Adipocyte (in vitro differentiated cells): ENCODE results near the gene CCDC91.
A peak's percentile ranks its signal among the peaks of the same experiment; 100 is the strongest.

ENCODE experiments used
- DNase-seq: peaks from one replicate; pipeline ENCODE4 v3.0.0-alpha.2; 2015; ENCODE audit warnings: low read depth
- H3K27me3 ChIP-seq: replicated peaks from 2 replicates; pipeline ENCODE4 v1.7.0; 2013; ENCODE audit warnings: mild to moderate bottlenecking, low read length, moderate library complexity; ENCODE audit not compliant: control insufficient read depth, insufficient read depth
- H3K36me3 ChIP-seq: 2 replicates; pipeline ENCODE4 v1.7.0; 2013; ENCODE audit warnings: low read length, mild to moderate bottlenecking, moderate library complexity; ENCODE audit not compliant: control insufficient read depth, insufficient read depth, severe bottlenecking
- H3K4me1 ChIP-seq: 2 replicates; pipeline ENCODE4 v1.7.0; 2013; ENCODE audit warnings: mild to moderate bottlenecking, low read length, moderate library complexity; ENCODE audit not compliant: control insufficient read depth, insufficient read depth
- H3K4me3 ChIP-seq: 2 replicates; pipeline ENCODE4 v1.7.0; 2013; ENCODE audit warnings: mild to moderate bottlenecking, low read length, moderate library complexity
- H3K9ac ChIP-seq: 2 replicates; pipeline ENCODE4 v1.7.0; 2013; ENCODE audit warnings: mild to moderate bottlenecking, low read length, moderate library complexity
- H3K9me3 ChIP-seq: 2 replicates; pipeline ENCODE4 v1.7.0; 2013; ENCODE audit warnings: mild to moderate bottlenecking, low read length, moderate library complexity; ENCODE audit not compliant: control insufficient read depth

CCDC91 gene

DNA sequence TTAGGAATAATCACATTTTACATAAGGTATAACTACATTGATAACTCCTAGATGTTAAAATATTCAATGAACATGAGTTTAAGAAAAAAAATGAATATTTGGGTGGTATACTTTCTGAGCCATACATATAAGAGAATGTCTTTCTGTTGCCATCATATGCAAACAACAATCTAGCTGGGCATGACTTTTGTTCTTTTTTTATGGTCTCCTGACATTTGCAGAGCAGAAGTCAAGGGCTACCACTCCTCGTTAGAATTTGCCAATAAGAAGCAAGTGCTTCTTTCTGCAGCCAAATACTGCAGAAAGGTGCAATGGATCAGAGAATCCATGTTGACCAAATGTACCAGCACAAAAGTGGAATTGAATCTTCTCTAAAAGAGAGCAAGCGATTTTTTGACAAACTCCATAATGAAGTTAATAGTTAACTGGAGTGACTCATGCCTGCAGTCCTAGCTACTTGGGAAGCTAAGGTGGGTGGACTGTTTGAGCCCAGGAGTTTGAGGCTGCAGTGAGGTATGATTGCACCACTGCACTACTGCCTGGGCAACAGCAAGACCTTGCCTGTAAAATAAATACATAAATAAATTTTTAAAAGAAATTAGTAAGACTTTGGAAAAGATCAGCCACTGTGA lies 25.5 kb upstream of the CCDC91 start:
- Histone ChIP-seq H3K9me3 (no peaks in the 10 kb centered on the region), H3K36me3 (no peaks in the 10 kb centered on the region), H3K4me1 (no peaks in the 10 kb centered on the region), H3K4me3 (no peak overlapping the region), H3K27me3 (no peaks in the 10 kb centered on the region), H3K9ac (no peak overlapping the region)
- DNase-seq, result no peak

DNA sequence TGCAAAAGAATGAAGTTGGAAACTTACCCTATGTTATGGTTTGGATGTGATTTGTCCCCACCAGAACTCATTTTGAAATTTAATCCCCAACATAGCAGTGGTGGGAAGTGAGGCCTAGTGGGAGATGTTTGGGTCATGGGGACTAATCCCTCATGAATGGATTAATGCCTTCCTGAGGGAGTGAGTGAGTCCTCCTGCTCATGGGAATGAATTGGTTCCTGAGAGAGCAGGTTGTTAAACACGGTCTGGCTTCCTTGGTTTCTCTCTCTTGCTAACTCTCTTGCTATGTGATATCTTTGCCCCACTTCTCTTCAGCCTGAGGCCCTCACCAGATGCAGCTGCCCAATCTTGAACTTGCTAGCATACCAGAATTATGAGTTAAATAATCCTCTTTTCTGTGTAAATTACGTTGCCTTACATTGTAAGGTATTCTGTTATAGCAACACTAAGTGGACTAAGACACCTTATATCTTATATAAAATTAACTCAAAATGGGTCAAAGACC lies 22.2 kb upstream of the CCDC91 start:
- Histone ChIP-seq H3K4me3 (no peak overlapping the region), H3K36me3 (no peaks in the 10 kb centered on the region), H3K9me3 (no peaks in the 10 kb centered on the region), H3K4me1 (no peaks in the 10 kb centered on the region), H3K27me3 (no peaks in the 10 kb centered on the region), H3K9ac (no peak overlapping the region)
- DNase-seq, result no peak

DNA sequence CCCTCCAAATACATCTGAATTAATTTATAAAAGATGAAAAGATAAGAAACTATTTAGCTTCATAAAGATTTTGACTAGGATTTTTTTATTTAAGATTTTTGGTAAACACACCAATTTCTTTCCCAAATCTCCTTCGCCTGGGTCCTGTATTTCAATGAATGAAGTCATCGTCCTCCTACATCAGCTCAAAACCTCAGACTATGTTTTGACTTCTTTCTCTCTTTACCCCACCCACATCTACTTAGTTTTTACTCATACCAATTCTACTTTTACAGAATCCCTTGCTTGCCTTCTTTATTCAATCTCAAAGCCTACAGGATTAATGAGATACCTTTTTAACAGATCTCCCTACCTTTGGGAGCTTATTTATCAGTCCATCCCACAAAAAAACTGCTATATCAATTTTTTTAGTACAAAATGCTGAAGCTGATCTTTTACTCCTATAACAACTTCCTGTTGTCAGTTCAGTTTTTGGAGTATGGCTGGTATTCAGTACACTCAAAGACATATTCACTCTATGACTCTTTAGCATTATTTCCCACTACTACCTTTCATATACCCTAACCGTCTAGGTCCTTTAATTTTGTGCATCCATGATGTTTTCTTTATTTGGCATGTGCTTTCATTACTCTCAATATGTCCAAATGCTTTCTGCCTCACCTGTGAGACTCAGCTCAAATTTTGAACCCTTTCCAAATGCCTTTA lies 18.7 kb upstream of the CCDC91 start:
- Histone ChIP-seq H3K9ac (no peak overlapping the region), H3K4me3 (no peak overlapping the region), H3K4me1 (no peaks in the 10 kb centered on the region), H3K27me3 (no peaks in the 10 kb centered on the region), H3K9me3 (no peaks in the 10 kb centered on the region), H3K36me3 (no peaks in the 10 kb centered on the region)
- no peak for DNase-seq

DNA sequence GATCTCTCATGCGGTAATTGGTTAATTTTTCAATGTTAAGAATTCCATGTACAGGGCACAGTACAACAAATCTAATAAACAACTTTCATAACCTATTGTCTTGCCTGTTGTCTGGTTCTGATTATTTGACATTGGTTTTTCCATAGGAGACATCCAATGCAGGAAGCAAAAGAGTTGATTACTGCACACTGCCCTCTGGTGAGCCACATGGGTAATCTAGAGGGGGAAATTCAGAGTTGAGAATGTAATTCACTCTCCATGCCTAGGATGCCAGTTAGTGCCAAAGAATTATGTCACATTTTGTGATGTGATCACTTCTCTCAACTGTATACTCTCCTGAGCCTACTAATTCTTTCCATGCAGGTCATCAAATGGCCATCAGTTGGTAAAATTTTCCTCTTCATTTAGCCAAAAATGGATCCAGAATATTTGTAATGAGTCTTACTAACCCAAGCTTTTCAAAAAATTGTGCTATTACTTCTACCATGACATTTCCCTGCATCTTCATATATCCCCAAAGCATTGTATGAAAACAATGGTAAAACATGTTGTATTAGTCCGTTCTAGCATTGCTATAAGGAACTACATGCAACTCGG lies 17.7 kb upstream of the CCDC91 start:
- no peak overlapping the region for H3K4me3 ChIP-seq
- no peaks in the 10 kb centered on the region for H3K27me3 ChIP-seq
- no peaks in the 10 kb centered on the region for H3K36me3 ChIP-seq
- DNase-seq, result peak; percentile 83
- no peaks in the 10 kb centered on the region for H3K9me3 ChIP-seq
- no peak overlapping the region for H3K9ac ChIP-seq
- H3K4me1 ChIP-seq, result no peaks in the 10 kb centered on the region

DNA sequence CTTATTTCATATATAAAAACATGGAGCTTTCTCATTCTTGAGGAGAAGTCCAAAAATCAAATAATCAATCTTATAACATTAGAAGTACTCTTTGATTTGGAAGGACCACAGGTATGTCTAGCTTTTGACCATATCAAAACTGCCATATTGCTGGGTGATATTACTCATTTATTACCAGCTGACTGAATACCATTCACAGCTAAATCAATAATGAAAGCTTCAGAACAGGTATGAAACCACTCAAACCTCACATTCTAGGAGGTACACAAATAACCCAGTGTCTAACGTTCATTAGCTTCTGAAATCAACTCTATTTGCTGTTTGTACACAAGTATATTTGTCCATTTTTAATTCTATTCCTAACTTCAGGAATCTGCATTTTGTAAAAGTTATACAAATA lies 16.8 kb upstream of the CCDC91 start:
- Histone ChIP-seq H3K36me3 (no peaks in the 10 kb centered on the region), H3K4me1 (no peaks in the 10 kb centered on the region), H3K9ac (no peak overlapping the region), H3K4me3 (no peak overlapping the region), H3K9me3 (no peaks in the 10 kb centered on the region), H3K27me3 (no peaks in the 10 kb centered on the region)
- DNase-seq, result no peak

DNA sequence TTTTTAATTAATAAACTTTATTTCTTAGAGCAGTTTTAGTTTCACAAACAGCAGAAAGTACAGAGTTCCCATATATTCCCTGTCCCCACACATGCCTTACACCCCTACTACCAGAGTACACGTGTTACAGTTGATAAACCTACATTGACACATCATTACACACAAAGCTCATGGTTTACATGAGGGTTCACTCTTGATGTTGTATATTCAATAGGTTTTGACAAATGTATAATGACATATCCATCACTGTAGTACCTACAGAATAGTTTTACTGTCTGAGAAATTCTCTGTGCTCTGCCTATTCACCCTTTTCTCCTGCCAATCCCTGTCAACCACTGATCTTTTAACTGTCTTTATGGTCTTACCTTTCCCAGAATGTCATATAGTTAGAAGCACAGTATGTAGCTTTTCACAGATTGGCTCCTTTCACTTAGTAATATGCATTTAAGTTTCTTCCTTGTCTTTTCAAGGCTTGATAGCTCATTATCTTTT lies 15.1 kb upstream of the CCDC91 start:
- Histone ChIP-seq H3K4me3 (no peak overlapping the region), H3K4me1 (no peaks in the 10 kb centered on the region), H3K36me3 (no peaks in the 10 kb centered on the region), H3K27me3 (no peaks in the 10 kb centered on the region), H3K9me3 (no peaks in the 10 kb centered on the region), H3K9ac (no peak overlapping the region)
- no peak for DNase-seq

DNA sequence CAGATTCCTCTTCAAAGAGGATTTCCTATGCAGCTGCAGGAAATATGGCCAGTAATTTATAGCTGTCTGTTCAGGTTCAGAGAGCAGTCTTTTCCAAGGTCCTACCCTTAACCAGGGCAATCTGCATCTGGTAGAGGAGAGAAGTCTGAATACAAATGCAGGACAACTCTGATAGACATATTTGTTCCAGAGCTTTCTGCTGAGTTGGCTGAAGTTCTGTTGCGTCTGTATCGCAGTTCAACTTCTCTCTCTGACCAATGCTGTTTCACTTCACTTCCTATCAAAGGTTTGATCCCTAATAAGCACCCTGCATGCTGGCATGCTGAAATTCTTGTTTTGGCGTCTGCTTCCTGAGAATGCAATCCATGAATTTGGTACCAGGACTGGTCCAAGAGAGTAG lies 14.0 kb upstream of the CCDC91 start:
- Histone ChIP-seq H3K36me3 (no peaks in the 10 kb centered on the region), H3K27me3 (no peaks in the 10 kb centered on the region), H3K4me1 (no peaks in the 10 kb centered on the region), H3K4me3 (no peak overlapping the region), H3K9ac (no peak overlapping the region), H3K9me3 (no peaks in the 10 kb centered on the region)
- DNase-seq, result no peak

DNA sequence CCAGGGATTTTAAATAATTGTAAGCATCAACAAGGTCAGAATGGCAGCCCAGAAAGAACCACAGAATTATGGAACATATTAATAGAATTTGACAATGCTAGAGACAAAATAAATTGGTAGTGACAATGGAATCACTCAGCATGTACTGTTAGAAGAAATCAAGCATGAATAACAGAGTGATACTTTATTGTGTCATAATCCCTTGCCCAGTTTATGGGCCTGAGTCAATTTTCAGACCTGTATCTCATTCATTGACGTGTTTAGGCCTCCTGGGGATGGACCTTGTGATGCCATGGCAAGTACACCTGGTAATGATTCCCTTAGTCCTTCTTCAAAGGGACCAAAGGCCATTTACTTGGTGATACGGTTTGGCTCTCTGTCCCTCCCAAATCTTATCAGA lies 12.8 kb upstream of the CCDC91 start:
- H3K4me3 ChIP-seq, result no peak overlapping the region

DNA sequence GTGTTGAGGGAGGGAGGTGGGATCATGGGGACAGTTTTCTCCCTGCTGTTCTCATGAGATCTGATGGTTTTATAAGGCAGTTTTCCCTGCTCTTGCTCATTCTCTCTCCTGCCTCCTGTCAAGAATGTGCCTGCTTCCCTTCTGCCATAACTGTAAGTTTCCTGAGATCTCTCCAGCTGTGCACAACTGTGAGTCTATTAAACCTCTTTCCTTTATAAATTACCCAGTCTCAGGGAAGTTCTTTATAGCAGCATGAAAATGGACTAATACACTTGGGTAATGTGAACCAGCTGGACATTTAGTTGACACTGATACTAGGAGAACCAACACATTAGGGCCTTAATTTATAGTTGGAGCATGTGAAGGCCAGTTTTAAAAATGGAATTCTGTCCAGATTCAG lies 12.4 kb upstream of the CCDC91 start:
- Histone ChIP-seq H3K36me3 (no peaks in the 10 kb centered on the region), H3K27me3 (no peaks in the 10 kb centered on the region), H3K4me3 (no peak overlapping the region), H3K4me1 (no peaks in the 10 kb centered on the region), H3K9me3 (no peaks in the 10 kb centered on the region), H3K9ac (no peak overlapping the region)
- DNase-seq, result no peak

More for the DNA sequence above, 12.8 kb upstream of the CCDC91 start:
- DNase-seq, result no peak
- Histone ChIP-seq H3K9ac (no peak overlapping the region), H3K27me3 (no peaks in the 10 kb centered on the region), H3K4me1 (no peaks in the 10 kb centered on the region), H3K9me3 (no peaks in the 10 kb centered on the region), H3K36me3 (no peaks in the 10 kb centered on the region)

DNA sequence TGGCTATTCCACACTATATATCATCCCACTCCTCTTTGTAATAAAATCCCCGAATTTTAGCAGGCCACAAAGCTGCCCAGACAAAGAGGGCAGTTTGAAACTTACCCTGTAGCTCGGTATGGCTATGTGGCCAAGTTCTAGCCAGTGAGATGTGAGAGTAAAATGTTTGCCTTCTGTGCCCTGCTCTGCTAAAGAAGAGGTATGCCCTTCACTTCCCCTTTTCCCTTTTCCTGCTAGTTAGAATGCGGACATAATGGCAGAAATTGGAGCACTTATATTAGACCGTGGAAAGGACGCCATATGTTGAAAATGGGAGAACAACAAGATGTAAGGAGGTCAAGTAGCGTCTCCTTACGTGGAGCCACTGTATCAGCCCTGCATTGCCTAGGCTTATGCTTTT lies 11.5 kb upstream of the CCDC91 start:
- H3K9me3 ChIP-seq, result no peaks in the 10 kb centered on the region
- no peak overlapping the region for H3K9ac ChIP-seq
- no peak overlapping the region for H3K4me3 ChIP-seq
- no peak for DNase-seq
- H3K27me3 ChIP-seq, result no peaks in the 10 kb centered on the region
- H3K36me3 ChIP-seq, result no peaks in the 10 kb centered on the region
- no peaks in the 10 kb centered on the region for H3K4me1 ChIP-seq

DNA sequence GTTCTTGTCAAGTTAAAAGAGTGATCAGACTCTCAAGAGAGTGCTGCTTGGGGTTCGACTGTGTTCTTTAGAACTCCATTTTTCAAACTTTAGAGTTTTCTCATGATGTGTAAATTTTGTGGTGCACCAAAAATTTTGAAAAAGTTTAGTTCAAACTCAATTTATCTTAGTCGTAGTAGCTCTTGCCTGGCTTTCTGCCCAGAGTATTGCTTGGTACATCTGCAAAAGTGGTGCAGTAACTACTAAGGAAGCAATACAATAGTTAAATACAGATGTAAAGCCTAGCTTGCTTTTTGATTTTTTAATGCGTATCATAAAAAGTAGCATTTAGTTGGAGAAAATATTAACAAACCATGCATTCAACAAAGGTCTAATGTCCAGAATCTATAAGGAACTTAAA lies 9.5 kb upstream of the CCDC91 start:
- H3K4me1 ChIP-seq, result no peaks in the 10 kb centered on the region
- H3K27me3 ChIP-seq, result no peaks in the 10 kb centered on the region
- no peaks in the 10 kb centered on the region for H3K9me3 ChIP-seq
- no peaks in the 10 kb centered on the region for H3K36me3 ChIP-seq
- no peak for DNase-seq
- no peak overlapping the region for H3K4me3 ChIP-seq
- no peak overlapping the region for H3K9ac ChIP-seq
